T-helper 2 cell treated with Interferon-gamma antibody and Interleukin-4, amounts not matched to agents 100 ng/mL and 5 ng/mL, for 36 hours (primary cell): ENCODE results near the gene CBX1. TPM values are rescaled to one million over a fixed set of nuclear protein-coding genes. Genes with fewer than 3 reads are reported as not detected.

ENCODE experiments used
- intact Hi-C: fragments of 100-400 bp; cut with micrococcal nuclease; formaldehyde crosslinking; loops from one replicate; pipeline ENCODE4 v1.15.1; 2023
- total RNA-seq: library from RNA; stranded (reverse); gene quantifications from 2 replicates; pipeline ENCODE4 v1.2.3, GENCODE V29; 2022

CBX1 gene
- total RNA-seq, 1 donor from 2014 or later: 65.2 TPM

DNA sequence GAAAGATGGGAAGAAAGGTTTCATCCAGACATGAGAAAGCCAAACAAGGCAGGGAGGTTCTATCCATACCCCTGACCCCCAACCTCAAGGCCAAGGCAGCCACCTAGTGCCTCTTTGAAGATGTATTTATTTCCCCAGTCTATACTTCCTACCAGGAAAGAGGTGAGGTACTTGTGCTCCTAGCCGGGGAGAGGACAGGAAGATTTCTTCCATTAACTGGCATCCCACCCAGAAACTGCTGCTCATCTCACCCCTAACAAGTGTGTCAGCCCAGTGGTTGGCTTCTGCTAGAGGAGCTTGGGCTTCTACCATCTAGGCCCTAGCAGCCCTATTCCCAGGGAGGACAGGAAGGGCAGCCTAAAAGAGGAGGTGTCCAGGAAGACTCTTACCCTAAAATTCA is 72.5 kb downstream of the CBX1 start:
- intact Hi-C loops: loop anchor here (10.0 kb wide), 1 partner anchor 306 kb away; no protein-coding TSS in a partner anchor

DNA sequence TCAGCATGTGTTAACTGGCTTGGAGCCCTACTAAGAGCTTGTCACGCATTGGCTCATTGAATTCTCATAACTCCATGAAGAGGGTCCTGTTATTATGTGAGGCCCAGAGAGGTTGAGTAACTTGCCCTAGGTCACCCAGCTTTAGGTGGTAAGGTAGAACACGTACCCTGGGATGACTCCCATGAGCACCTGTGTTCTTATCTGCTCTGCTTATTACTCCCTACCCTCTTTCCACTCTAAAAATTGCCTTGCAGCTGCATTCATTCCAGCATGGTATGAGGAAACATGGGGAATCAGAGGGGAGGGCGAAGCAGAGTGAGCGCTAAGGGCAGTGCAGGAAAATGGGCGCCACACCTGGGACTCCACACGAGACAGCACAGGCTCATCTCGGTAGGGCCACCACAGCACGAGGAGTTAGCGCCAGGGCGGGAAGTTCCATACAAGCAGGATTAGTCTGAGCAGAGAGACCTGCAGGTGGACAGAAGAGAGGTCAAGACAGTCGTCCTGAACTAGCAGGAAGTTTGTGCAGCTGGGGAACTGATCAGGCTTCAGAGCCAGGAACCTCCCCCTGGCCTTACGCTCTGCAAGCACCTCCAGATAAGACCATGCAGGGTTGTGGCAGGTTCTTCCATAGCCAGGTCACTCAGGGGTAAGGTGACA is 73.8 kb downstream of the CBX1 start:
- intact Hi-C loops: loop anchor here (10.0 kb wide), 1 partner anchor 307 kb away; no protein-coding TSS in a partner anchor

DNA sequence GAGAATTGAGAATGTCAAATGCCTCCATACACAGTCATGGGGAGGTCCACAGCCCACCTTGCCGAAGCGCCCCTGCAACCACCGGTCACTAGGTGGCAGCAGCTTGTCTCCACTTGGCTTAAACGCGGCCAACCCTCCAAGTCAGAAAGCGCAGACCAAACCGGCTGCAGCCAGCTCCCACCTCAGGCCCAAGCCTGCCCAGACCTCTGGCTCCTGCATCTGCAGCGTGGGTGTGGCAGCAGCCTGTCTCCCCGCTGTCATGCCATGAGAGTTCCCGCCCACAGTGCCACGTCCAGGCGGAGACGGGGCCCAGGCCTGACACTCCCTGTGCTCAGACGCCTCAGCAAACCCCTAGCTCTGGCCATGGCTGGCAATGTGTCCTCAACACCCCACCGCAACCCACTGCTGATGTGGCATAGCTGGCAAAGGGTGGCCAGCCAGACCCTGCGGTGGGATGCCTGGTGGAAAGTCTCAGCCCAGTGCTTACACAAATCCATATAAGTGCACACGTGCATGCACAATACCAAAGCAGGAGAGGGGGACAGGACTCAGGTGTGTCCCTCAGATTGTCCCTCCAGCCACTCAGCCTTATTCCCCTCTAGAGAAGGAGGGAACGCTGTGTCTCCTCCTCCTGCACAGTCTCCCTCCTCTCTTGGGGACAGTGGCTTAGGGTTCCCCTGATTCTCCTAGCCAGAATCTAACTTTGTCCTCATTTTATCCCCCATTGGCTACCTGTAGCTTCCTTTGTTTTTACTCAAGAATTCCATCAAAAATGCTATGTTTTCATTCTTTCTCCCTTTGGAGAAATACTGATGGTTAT is 74.6 kb downstream of the CBX1 start:
- intact Hi-C loops: loop anchor here (10.0 kb wide), 1 partner anchor 308 kb away; no protein-coding TSS in a partner anchor

- intact Hi-C loops: loop anchor here (1.0 to 10.0 kb wide), 7 partner anchors 22 to 592 kb away; partner anchors contain the start of genes CDK5RAP3, NFE2L1 and SNX11
Measured at GRCh38 chr17:48025904-48026501, 75.3 kb downstream of the CBX1 start.

- intact Hi-C loops: loop anchor here (1.0 to 10.0 kb wide), 7 partner anchors 23 to 593 kb away; partner anchors contain the start of genes CDK5RAP3, NFE2L1 and SNX11
Measured at GRCh38 chr17:48025040-48025903, 76.0 kb downstream of the CBX1 start.

GRCh38 chr17:48024149-48025039 is 76.9 kb downstream of the CBX1 start:
- intact Hi-C loops: loop anchor here (1.0 to 10.0 kb wide), 7 partner anchors 24 to 594 kb away; partner anchors contain the start of genes CDK5RAP3, NFE2L1 and SNX11

GRCh38 chr17:48023400-48024148 is 77.7 kb downstream of the CBX1 start:
- intact Hi-C loops: loop anchor here (2.0 to 10.0 kb wide), 2 partner anchors 53 to 311 kb away; partner anchors contain the start of gene CDK5RAP3

- intact Hi-C loops: loop anchor here (10.0 kb wide), 1 partner anchor 312 kb away; no protein-coding TSS in a partner anchor
Measured at GRCh38 chr17:48022901-48023300, 78.4 kb downstream of the CBX1 start.

- intact Hi-C loops: loop anchor here (10.0 kb wide), 1 partner anchor 313 kb away; no protein-coding TSS in a partner anchor
Measured at GRCh38 chr17:48021934-48022333, 79.3 kb downstream of the CBX1 start.

Other genes with a start within 250 kb of the CBX1 start
- gene SP2, start 205.2 kb downstream of the CBX1 start, total RNA-seq: 30.8 and 32.8 TPM in 2 replicates
- 37.9 and 39.4 TPM in 2 replicates for gene PNPO, start 159.9 kb downstream of the CBX1 start, total RNA-seq
- not detected in 2 replicates for gene PRR15L, start 143.6 kb downstream of the CBX1 start, total RNA-seq
- 210 and 214 TPM in 2 replicates for gene CDK5RAP3, start 130.4 kb downstream of the CBX1 start, total RNA-seq
- gene COPZ2, start 63.7 kb downstream of the CBX1 start, total RNA-seq: 3.9 and 4.0 TPM in 2 replicates
- gene NFE2L1, start 53.1 kb downstream of the CBX1 start, total RNA-seq: 56.7 and 58.0 TPM in 2 replicates
- gene SNX11, start 6.3 kb upstream of the CBX1 start, total RNA-seq: 22.3 and 23.4 TPM in 2 replicates